Keratinocyte (primary cell): Measurements from ENCODE around the gene ANKRD6. TPM values are rescaled to one million over a fixed set of nuclear protein-coding genes. Genes with fewer than 3 reads are reported as not detected.
"Not testable (repeated sequence)": the region's sequence is repeated elsewhere in the genome, so short reads cannot be mapped to it uniquely, and the experiment has no call there.

Experiments used
- DNase-seq: peaks from one replicate; pipeline ENCODE4 v3.0.0-alpha.2; 2011; ENCODE audit warnings: low read depth, missing footprints, low spot score
- FAIRE-seq: peaks from 2 replicates; lab custom pipeline; 2011; peaks lifted over from hg19 to GRCh38; lab: Jason Lieb, UNC
- H2AFZ ChIP-seq: 2 replicates; pipeline ENCODE4 v1.6.0; 2012; ENCODE audit warnings: low read length, control low read depth, inconsistent platforms; ENCODE audit not compliant: control insufficient read depth
- H3K27ac ChIP-seq: 2 replicates; pipeline ENCODE4 v1.5.1; 2011; ENCODE audit warnings: low read length; ENCODE audit not compliant: control insufficient read depth, insufficient read depth
- H3K27me3 ChIP-seq: 3 replicates; pipeline ENCODE4 v1.6.0; 2011; ENCODE audit warnings: low read length; ENCODE audit not compliant: control insufficient read depth, insufficient read depth; ENCODE audit errors: extremely low read depth
- H3K36me3 ChIP-seq, 2 experiments: 2 replicates in 1 of 2; 3 replicates in 1 of 2; pipeline ENCODE4 v1.5.1; 2011; ENCODE audit warnings: low read length in 2 of 2, mild to moderate bottlenecking in 1 of 2; ENCODE audit not compliant: control insufficient read depth in 2 of 2, insufficient read depth in 2 of 2; ENCODE audit errors: extremely low read depth in 1 of 2
- H3K4me1 ChIP-seq: 3 replicates; pipeline ENCODE4 v1.5.1; 2011; ENCODE audit warnings: low read length; ENCODE audit not compliant: control insufficient read depth, insufficient read depth; ENCODE audit errors: extremely low read depth
- H3K4me2 ChIP-seq: 3 replicates; pipeline ENCODE4 v1.6.0; 2011; ENCODE audit warnings: low read depth, low read length; ENCODE audit not compliant: control insufficient read depth, insufficient read depth; ENCODE audit errors: extremely low read depth
- H3K4me3 ChIP-seq, 3 experiments: fragments of 200-600 bp in 1 of 3; sonication (generic) in 1 of 3; 2 replicates in 2 of 3; 3 replicates in 1 of 3; pipeline ENCODE4 v1.5.1; 2011 to 2016; ENCODE audit warnings: low read length in 3 of 3, mild to moderate bottlenecking in 3 of 3, control low read depth in 2 of 3, inconsistent platforms in 1 of 3, low read depth in 1 of 3, mixed read lengths in 1 of 3, mixed run types in 1 of 3, moderate library complexity in 1 of 3; ENCODE audit not compliant: control insufficient read depth in 2 of 3, insufficient read depth in 2 of 3; ENCODE audit errors: extremely low read depth in 1 of 3
- H3K79me2 ChIP-seq: 2 replicates; pipeline ENCODE4 v1.6.0; 2012; ENCODE audit warnings: low read length; ENCODE audit not compliant: control insufficient read depth, insufficient read depth
- H3K9ac ChIP-seq: 3 replicates; pipeline ENCODE4 v1.6.0; 2011; ENCODE audit warnings: low read length; ENCODE audit not compliant: control insufficient read depth, insufficient read depth; ENCODE audit errors: extremely low read depth
- H3K9me1 ChIP-seq: 3 replicates; pipeline ENCODE4 v1.6.0; 2011; ENCODE audit warnings: low read length; ENCODE audit not compliant: control insufficient read depth, insufficient read depth; ENCODE audit errors: extremely low read depth
- H3K9me3 ChIP-seq: 2 replicates; pipeline ENCODE4 v1.5.1; 2012; ENCODE audit warnings: low read depth, low read length; ENCODE audit not compliant: control insufficient read depth
- H4K20me1 ChIP-seq: 3 replicates; pipeline ENCODE4 v1.6.0; 2011; ENCODE audit warnings: low read length; ENCODE audit not compliant: control insufficient read depth, insufficient read depth; ENCODE audit errors: extremely low read depth
- EZH2 ChIP-seq: IDR thresholded peaks from one replicate; pipeline ENCODE4 v1.6.1; 2012; ENCODE audit warnings: inconsistent platforms, mild to moderate bottlenecking, low read length, moderate library complexity
- dilution Hi-C: fragments of 300-500 bp; cut with MboI; formaldehyde crosslinking; loops from one replicate; pipeline ENCODE4 v1.7.0; 2020; ENCODE audit warnings: low sequenced_read_pairs; ENCODE audit not compliant: extremely low pct_ligation_motif_present
- polyA plus RNA-seq, 5 experiments: library from polyadenylated mRNA; depleted of rRNA in 3 of 5; stranded (reverse) in 3 of 5; stranded (forward) in 1 of 5; unstranded in 1 of 5; fragments of >200 nt; gene quantifications; 1 replicate in 1 of 5; 2 replicates in 3 of 5; 3 replicates in 1 of 5; pipeline versions ENCODE4 v1.2.1 to v1.2.3, GENCODE V29; 2011 to 2012; ENCODE audit warnings: missing spikeins in 2 of 5, low read depth in 1 of 5, low replicate concordance in 1 of 5
- TF ChIP-seq, protein P1 (sequence below), 3 experiments: IDR thresholded peaks in 1 of 3; conservative IDR thresholded peaks in 1 of 3; optimal IDR thresholded peaks in 1 of 3; 2 replicates in 2 of 3; 3 replicates in 1 of 3; pipeline versions ENCODE3 to v1.5.1; 2011; ENCODE audit warnings: low read length in 3 of 3, mild to moderate bottlenecking in 3 of 3, moderate library complexity in 2 of 3, control low read depth in 1 of 3, inconsistent platforms in 1 of 3; ENCODE audit not compliant: insufficient read depth in 2 of 3; ENCODE audit errors: extremely low read depth in 1 of 3

ANKRD6 gene
- polyA plus RNA-seq, 1 donor (not counting 4 experiments of a cell fraction or from before 2014, with no cell fraction given) = 5.7 TPM

DNA sequence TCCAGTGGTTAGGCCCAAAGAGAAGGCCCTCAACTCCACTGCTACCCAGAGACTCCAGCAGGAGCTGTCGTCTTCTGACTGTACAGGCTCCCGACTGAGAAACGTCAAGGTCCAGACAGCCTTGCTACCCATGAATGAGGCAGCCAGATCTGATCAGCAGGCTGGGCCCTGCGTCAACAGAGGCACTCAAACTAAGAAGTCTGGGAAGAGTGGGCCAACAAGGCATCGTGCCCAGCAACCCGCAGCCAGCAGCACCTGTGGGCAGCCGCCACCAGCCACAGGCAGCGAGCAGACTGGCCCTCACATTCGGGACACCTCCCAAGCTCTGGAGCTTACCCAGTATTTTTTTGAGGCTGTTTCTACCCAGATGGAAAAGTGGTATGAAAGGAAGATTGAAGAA lies 197.5 kb downstream of the ANKRD6 start:
- DNase-seq = no peak
- no peak overlapping the region for H3K27ac ChIP-seq
- TF ChIP-seq, protein P1, sequence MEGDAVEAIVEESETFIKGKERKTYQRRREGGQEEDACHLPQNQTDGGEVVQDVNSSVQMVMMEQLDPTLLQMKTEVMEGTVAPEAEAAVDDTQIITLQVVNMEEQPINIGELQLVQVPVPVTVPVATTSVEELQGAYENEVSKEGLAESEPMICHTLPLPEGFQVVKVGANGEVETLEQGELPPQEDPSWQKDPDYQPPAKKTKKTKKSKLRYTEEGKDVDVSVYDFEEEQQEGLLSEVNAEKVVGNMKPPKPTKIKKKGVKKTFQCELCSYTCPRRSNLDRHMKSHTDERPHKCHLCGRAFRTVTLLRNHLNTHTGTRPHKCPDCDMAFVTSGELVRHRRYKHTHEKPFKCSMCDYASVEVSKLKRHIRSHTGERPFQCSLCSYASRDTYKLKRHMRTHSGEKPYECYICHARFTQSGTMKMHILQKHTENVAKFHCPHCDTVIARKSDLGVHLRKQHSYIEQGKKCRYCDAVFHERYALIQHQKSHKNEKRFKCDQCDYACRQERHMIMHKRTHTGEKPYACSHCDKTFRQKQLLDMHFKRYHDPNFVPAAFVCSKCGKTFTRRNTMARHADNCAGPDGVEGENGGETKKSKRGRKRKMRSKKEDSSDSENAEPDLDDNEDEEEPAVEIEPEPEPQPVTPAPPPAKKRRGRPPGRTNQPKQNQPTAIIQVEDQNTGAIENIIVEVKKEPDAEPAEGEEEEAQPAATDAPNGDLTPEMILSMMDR (optimal IDR thresholded peaks at IDR 0.05 in 1 of 3, IDR thresholded peaks at IDR 0.05 in 1 of 3, conservative IDR thresholded peaks at IDR 0.05 in 1 of 3; ENCODE audit: extremely low read depth in 1 of 3, insufficient read depth in 2 of 3, low read length in 3 of 3) = no peak
- TF ChIP-seq EZH2 = no peak
- dilution Hi-C loops = no loop called here
- H3K9me1 ChIP-seq = no peaks in the 10 kb centered on the region
- H3K4me3 ChIP-seq = no peak overlapping the region
- H3K4me2 ChIP-seq = no peak overlapping the region
- H3K9ac ChIP-seq = no peak overlapping the region
- no peaks in the 10 kb centered on the region for H3K4me1 ChIP-seq
- no peaks in the 10 kb centered on the region for H3K27me3 ChIP-seq
- no peak for FAIRE-seq
- H3K36me3 ChIP-seq = peaks cover 0 to 4% of the 10 kb centered on the region in 2 experiments
- no peaks in the 10 kb centered on the region for H4K20me1 ChIP-seq
- H3K9me3 ChIP-seq = no peaks in the 10 kb centered on the region
- no peaks in the 10 kb centered on the region for H3K79me2 ChIP-seq
- H2AFZ ChIP-seq = no peak overlapping the region

DNA sequence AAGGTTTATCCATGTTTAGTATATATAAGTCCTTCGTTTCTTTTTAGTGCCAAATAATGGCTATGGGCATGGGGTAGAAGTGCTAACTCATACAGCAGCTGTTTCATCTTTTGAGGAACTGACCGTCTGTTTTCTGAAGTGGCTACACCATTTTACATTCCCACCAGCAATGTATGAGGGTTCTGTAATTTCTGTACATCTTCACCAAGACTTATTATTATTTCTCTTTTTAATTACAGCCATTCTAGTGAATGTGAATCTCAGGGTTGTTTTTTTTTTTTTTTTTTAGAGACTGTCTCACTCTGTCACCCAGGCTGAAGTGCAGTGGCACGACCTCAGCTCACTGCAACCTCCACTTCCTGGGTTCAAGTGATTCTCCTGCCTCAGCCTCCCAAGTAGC lies 203.5 kb downstream of the ANKRD6 start:
- H3K79me2 ChIP-seq = peaks cover 10% of the 10 kb centered on the region
- H3K4me3 ChIP-seq, dilution Hi-C loops, H3K9ac ChIP-seq, H3K36me3 ChIP-seq, H4K20me1 ChIP-seq, H2AFZ ChIP-seq, H3K9me1 ChIP-seq, DNase-seq, FAIRE-seq, H3K4me2 ChIP-seq, H3K27ac ChIP-seq, H3K27me3 ChIP-seq, H3K9me3 ChIP-seq: not testable (repeated sequence)
- H3K4me1 ChIP-seq = peaks cover 11% of the 10 kb centered on the region

DNA sequence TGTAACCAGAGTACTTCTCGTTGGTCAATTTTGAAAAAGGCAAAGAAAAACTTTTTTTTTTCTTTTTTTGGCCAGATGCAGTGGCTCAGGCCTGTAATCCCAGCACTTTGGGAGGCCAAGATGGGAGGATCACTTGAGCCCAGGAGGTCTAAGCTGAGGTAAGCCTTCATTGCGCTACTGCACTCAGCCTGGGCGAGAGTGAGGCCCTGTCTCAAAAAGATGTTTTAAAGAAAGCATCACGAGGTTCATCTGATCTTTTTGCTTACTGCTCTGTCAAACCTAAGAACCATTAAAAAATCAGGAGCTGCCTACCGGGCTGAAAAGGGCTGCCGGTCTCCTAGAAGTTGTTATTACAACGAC lies 205.0 kb downstream of the ANKRD6 start:
- FAIRE-seq = no peak
- dilution Hi-C loops = no loop called here

More for the DNA sequence above, 205.0 kb downstream of the ANKRD6 start:
- no peaks in the 10 kb centered on the region for H3K9me1 ChIP-seq
- no peaks in the 10 kb centered on the region for H4K20me1 ChIP-seq
- peaks cover 10% of the 10 kb centered on the region for H3K79me2 ChIP-seq
- peak overlapping the region; percentile 64 to 81 (median 79) for H3K4me3 ChIP-seq
- DNase-seq = no peak
- peak overlapping the region; percentile 88 for H3K9ac ChIP-seq
- H3K4me2 ChIP-seq = peak overlapping the region; percentile 95
- no peaks in the 10 kb centered on the region for H3K9me3 ChIP-seq
- peaks cover 11% of the 10 kb centered on the region for H3K4me1 ChIP-seq
- TF ChIP-seq, protein P1 (optimal IDR thresholded peaks at IDR 0.05 in 1 of 3, IDR thresholded peaks at IDR 0.05 in 1 of 3, conservative IDR thresholded peaks at IDR 0.05 in 1 of 3; ENCODE audit: extremely low read depth in 1 of 3, insufficient read depth in 2 of 3, low read length in 3 of 3) = no peak
- TF ChIP-seq EZH2 = no peak
- H2AFZ ChIP-seq = peak overlapping the region; percentile 97
- H3K36me3 ChIP-seq = peaks cover 6 to 12% of the 10 kb centered on the region in 2 experiments
- peak overlapping the region; percentile 93 for H3K27ac ChIP-seq
- H3K27me3 ChIP-seq = no peaks in the 10 kb centered on the region
